K562 (cell line): ENCODE measurements around the gene NIM1K. TPM values are rescaled to one million over a fixed set of nuclear protein-coding genes. Genes with fewer than 3 reads are reported as not detected.

Experiments
- ATAC-seq: fragments of 200-7000 bp; cut with Tn5 transposase; 3 replicates; pipeline ENCODE4 v1.9.1; 2020; ENCODE audit warnings: moderate library complexity
- BruUV-seq: library from RNA; stranded (reverse); fragments of 400-500 nt; replicated peaks from 2 replicates; lab custom pipeline; 2021; lab: Mats Ljungman, UMichigan
- CTCF ChIA-PET: fragments of 300-600 bp; formaldehyde crosslinking; extraction: SDS; loops from one replicate; lab custom pipeline; 2021; ENCODE audit warnings: low intra/inter-chr PET ratio; lab: Yijun Ruan, JAX
- POLR2A ChIA-PET: fragments of 300-600, 350-650 bp; sonication (Branson Sonifier 250); formaldehyde crosslinking; extraction: SDS; loops from one replicate; lab custom pipeline; 2021; ENCODE audit warnings: antibody characterized with exemption, inconsistent platforms; lab: Yijun Ruan, JAX
- DNase-seq, 4 experiments: peaks; one replicate each; pipeline versions ENCODE4 v3.0.0 to v3.0.0-alpha.2; 2011 to 2018; ENCODE audit warnings: low spot score in 3 of 4, mixed read lengths in 3 of 4; ENCODE audit errors: extremely low read depth in 1 of 4
- FAIRE-seq: peaks from 2 replicates; lab custom pipeline; 2011; peaks lifted over from hg19 to GRCh38; lab: Jason Lieb, UNC
- H2AFZ ChIP-seq: 2 replicates; pipeline ENCODE4 v1.6.0; 2011; ENCODE audit warnings: low read depth, low read length, control low read depth, inconsistent platforms
- H3K27ac ChIP-seq: fragments of 200-600 bp; 3 replicates; pipeline ENCODE4 v1.8.0; 2011; ENCODE audit warnings: low read depth, mild to moderate bottlenecking, control low read depth, inconsistent platforms, low read length, moderate library complexity, mixed read lengths; ENCODE audit errors: extremely low read depth
- H3K27me3 ChIP-seq, 2 experiments: fragments of 300-600 bp in 1 of 2; 2 replicates in 1 of 2; 3 replicates in 1 of 2; pipeline versions ENCODE4 v1.6.0 to v1.8.0; 2011; ENCODE audit warnings: inconsistent platforms in 2 of 2, low read length in 2 of 2, mild to moderate bottlenecking in 1 of 2, mixed read lengths in 1 of 2, moderate library complexity in 1 of 2; ENCODE audit not compliant: control insufficient read depth in 2 of 2, insufficient read depth in 2 of 2
- H3K36me3 ChIP-seq: fragments of 300-600 bp; 3 replicates; pipeline ENCODE4 v1.8.0; 2011; ENCODE audit warnings: mild to moderate bottlenecking, low read length, inconsistent platforms; ENCODE audit not compliant: control insufficient read depth, insufficient read depth
- H3K4me1 ChIP-seq, 2 experiments: fragments of 200-600 bp in 1 of 2; replicated peaks in 1 of 2; 2 replicates in 1 of 2; 3 replicates in 1 of 2; pipeline versions ENCODE4 v1.5.1 to v1.8.0; 2011; ENCODE audit warnings: inconsistent platforms in 2 of 2, low read length in 2 of 2, mild to moderate bottlenecking in 1 of 2, mixed read lengths in 1 of 2, moderate library complexity in 1 of 2; ENCODE audit not compliant: control insufficient read depth in 2 of 2, insufficient read depth in 2 of 2
- H3K4me2 ChIP-seq: 2 replicates; pipeline ENCODE4 v1.6.1; 2011; ENCODE audit warnings: low read length, control low read depth, inconsistent platforms, mixed read lengths; ENCODE audit not compliant: insufficient read depth
- H3K4me3 ChIP-seq: fragments of 200-600 bp; sonication (generic), shearing (Covaris generic); 2 replicates; pipeline ENCODE4 v1.5.1; 2016; ENCODE audit warnings: control low read depth, inconsistent platforms
- H3K79me2 ChIP-seq: fragments of 200-600 bp; 3 replicates; pipeline ENCODE4 v1.8.0; 2011; ENCODE audit warnings: low read length, inconsistent platforms; ENCODE audit not compliant: control insufficient read depth, insufficient read depth
- H3K9ac ChIP-seq, 2 experiments: 2 replicates each; pipeline versions ENCODE4 v1.6.0 to v1.6.1; 2011; ENCODE audit warnings: low read depth in 2 of 2, low read length in 2 of 2, control low read depth in 1 of 2, inconsistent platforms in 1 of 2, mild to moderate bottlenecking in 1 of 2, mixed read lengths in 1 of 2; ENCODE audit not compliant: insufficient read depth in 1 of 2
- H3K9me1 ChIP-seq: one replicate; pipeline ENCODE4 v1.6.0; 2011; ENCODE audit warnings: inconsistent platforms, mild to moderate bottlenecking, low read length, moderate library complexity; ENCODE audit not compliant: control insufficient read depth, insufficient read depth
- H3K9me3 ChIP-seq: replicated peaks from 2 replicates; pipeline ENCODE4 v1.5.1; 2011; ENCODE audit warnings: low read depth, low read length, inconsistent platforms; ENCODE audit not compliant: control insufficient read depth, insufficient read depth
- H4K20me1 ChIP-seq: replicated peaks from 2 replicates; pipeline ENCODE4 v1.6.1; 2011; ENCODE audit warnings: low read length, inconsistent platforms, mixed read lengths; ENCODE audit not compliant: control insufficient read depth, insufficient read depth
- GABPA ChIP-seq: fragments of 200-800 bp; sonication (Bioruptor generic); conservative IDR thresholded peaks from 2 replicates; pipeline ENCODE4 v1.6.1; 2016; ENCODE audit warnings: low read depth, missing genetic modification characterization, missing compliant biosample characterization
- PHF21A ChIP-seq: fragments of 450-650 bp; IDR thresholded peaks from 2 replicates; pipeline ENCODE4 v1.6.1; 2017; ENCODE audit warnings: low read depth, borderline replicate concordance
- RFX7 ChIP-seq: fragments of 250-450 bp; sonication (Bioruptor Pico); IDR thresholded peaks from 2 replicates; pipeline ENCODE4 v1.5.1; 2021; ENCODE audit warnings: mild to moderate bottlenecking
- THAP12 ChIP-seq: fragments of 250-450 bp; sonication (Bioruptor Pico); IDR thresholded peaks from 2 replicates; pipeline ENCODE4 v1.9.0; 2021; ENCODE audit warnings: mild to moderate bottlenecking, inconsistent platforms
- ZNF217 ChIP-seq: sonication (generic); formaldehyde crosslinking; IDR thresholded peaks from 2 replicates; pipeline ENCODE4 v1.8.0; 2022; ENCODE audit warnings: mild to moderate bottlenecking, missing genetic modification reagents
- in situ Hi-C: fragments of 300-500 bp; cut with MboI; formaldehyde crosslinking; loops from 4 replicates; pipeline ENCODE4 v1.15.0; 2018; ENCODE audit warnings: inconsistent platforms, mixed read lengths
- intact Hi-C: fragments of 100-400 bp; cut with micrococcal nuclease; formaldehyde crosslinking; loops from 2 replicates; pipeline ENCODE4 v1.14.2; 2022
- polyA plus RNA-seq, 8 experiments: library from polyadenylated mRNA; depleted of rRNA in 4 of 8; stranded (reverse) in 5 of 8; unstranded in 3 of 8; fragments of >200 nt; fragmentation: Nextera tagmentation in 2 of 8; fragmentation: Illumina TruSeq in 1 of 8; extraction: Ambion mirVana in 2 of 8; extraction: Trizol in 1 of 8; gene quantifications; 2 replicates each; pipeline versions ENCODE4 v1.2.1 to v1.2.3, GENCODE V29; 2011 to 2014; ENCODE audit warnings: inconsistent platforms in 1 of 8, missing spikeins in 1 of 8
- total RNA-seq, 7 experiments: library from RNA; depleted of rRNA in 6 of 7; stranded (reverse); fragments of >200 nt in 6 of 7; fragmentation: Illumina TruSeq in 2 of 7; extraction: Trizol in 2 of 7; gene quantifications; 2 replicates each; pipeline versions ENCODE4 v1.2.1 to v1.2.3, GENCODE V29; 2011 to 2021; ENCODE audit warnings: low replicate concordance in 1 of 7
- TF ChIP-seq, protein P1 (sequence below): fragments of 450-650 bp; IDR thresholded peaks from 2 replicates; pipeline ENCODE4 v1.6.1; 2016; ENCODE audit warnings: low read depth

NIM1K gene
- total and polyA plus RNA-seq, 9 of the 15 experiments (the other 6 are each of a cell fraction or from before 2014, with no cell fraction given) = 0.03 to 0.34 (median 0.08) TPM; not detected in 3

DNA sequence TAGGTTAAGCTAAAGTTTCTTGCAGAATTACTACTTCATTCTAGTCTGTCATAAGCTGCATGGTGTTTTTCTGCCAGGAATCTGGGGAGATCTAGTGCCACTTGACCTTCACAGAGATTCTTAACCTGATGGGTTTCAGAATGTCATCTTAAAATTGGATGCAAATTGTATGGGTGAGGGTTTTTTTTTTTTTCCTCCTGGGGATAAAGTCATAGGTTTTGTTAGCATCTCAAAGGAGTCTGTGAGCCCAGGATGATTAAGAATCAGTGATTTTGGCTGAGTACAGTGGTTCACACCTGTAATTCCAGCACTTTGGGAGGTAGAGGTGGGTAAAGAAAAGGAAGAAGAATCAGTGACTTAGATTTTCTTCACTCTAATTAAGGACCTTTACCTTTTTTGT, 51.2 kb downstream of the NIM1K start:
- H3K4me3 ChIP-seq = no peak overlapping the region
- H3K9me1 ChIP-seq = no peaks in the 10 kb centered on the region
- H4K20me1 ChIP-seq = no peaks in the 10 kb centered on the region
- no peak overlapping the region for H3K9ac ChIP-seq
- H3K4me2 ChIP-seq = no peak overlapping the region
- ChIA-PET CTCF (no interaction called here), POLR2A (interaction anchor here (0.9 kb wide), 1 partner anchor 29 kb away, joined by 3 read pairs; no protein-coding TSS in a partner anchor)
- no peak for DNase-seq
- H2AFZ ChIP-seq = no peak overlapping the region
- H3K79me2 ChIP-seq = no peaks in the 10 kb centered on the region
- BruUV-seq = no TSS peak
- H3K27me3 ChIP-seq = peaks cover 8 to 26% of the 10 kb centered on the region in 2 experiments; a peak in 4 of 5 replicates
- no peaks in the 10 kb centered on the region for H3K9me3 ChIP-seq
- in situ Hi-C loops = no loop called here
- no peak for FAIRE-seq
- intact Hi-C loops = no loop called here
- H3K27ac ChIP-seq = no peak overlapping the region
- no peaks in the 10 kb centered on the region; a peak in 2 of 5 replicates for H3K4me1 ChIP-seq
- no peak for ATAC-seq
- H3K36me3 ChIP-seq = no peaks in the 10 kb centered on the region
- TF ChIP-seq GABPA (no peak), PHF21A (no peak), ZNF217 (no peak), THAP12 (CRISPR knock-in tag) (no peak), RFX7 (CRISPR knock-in tag) (no peak)
- TF ChIP-seq, protein P1, sequence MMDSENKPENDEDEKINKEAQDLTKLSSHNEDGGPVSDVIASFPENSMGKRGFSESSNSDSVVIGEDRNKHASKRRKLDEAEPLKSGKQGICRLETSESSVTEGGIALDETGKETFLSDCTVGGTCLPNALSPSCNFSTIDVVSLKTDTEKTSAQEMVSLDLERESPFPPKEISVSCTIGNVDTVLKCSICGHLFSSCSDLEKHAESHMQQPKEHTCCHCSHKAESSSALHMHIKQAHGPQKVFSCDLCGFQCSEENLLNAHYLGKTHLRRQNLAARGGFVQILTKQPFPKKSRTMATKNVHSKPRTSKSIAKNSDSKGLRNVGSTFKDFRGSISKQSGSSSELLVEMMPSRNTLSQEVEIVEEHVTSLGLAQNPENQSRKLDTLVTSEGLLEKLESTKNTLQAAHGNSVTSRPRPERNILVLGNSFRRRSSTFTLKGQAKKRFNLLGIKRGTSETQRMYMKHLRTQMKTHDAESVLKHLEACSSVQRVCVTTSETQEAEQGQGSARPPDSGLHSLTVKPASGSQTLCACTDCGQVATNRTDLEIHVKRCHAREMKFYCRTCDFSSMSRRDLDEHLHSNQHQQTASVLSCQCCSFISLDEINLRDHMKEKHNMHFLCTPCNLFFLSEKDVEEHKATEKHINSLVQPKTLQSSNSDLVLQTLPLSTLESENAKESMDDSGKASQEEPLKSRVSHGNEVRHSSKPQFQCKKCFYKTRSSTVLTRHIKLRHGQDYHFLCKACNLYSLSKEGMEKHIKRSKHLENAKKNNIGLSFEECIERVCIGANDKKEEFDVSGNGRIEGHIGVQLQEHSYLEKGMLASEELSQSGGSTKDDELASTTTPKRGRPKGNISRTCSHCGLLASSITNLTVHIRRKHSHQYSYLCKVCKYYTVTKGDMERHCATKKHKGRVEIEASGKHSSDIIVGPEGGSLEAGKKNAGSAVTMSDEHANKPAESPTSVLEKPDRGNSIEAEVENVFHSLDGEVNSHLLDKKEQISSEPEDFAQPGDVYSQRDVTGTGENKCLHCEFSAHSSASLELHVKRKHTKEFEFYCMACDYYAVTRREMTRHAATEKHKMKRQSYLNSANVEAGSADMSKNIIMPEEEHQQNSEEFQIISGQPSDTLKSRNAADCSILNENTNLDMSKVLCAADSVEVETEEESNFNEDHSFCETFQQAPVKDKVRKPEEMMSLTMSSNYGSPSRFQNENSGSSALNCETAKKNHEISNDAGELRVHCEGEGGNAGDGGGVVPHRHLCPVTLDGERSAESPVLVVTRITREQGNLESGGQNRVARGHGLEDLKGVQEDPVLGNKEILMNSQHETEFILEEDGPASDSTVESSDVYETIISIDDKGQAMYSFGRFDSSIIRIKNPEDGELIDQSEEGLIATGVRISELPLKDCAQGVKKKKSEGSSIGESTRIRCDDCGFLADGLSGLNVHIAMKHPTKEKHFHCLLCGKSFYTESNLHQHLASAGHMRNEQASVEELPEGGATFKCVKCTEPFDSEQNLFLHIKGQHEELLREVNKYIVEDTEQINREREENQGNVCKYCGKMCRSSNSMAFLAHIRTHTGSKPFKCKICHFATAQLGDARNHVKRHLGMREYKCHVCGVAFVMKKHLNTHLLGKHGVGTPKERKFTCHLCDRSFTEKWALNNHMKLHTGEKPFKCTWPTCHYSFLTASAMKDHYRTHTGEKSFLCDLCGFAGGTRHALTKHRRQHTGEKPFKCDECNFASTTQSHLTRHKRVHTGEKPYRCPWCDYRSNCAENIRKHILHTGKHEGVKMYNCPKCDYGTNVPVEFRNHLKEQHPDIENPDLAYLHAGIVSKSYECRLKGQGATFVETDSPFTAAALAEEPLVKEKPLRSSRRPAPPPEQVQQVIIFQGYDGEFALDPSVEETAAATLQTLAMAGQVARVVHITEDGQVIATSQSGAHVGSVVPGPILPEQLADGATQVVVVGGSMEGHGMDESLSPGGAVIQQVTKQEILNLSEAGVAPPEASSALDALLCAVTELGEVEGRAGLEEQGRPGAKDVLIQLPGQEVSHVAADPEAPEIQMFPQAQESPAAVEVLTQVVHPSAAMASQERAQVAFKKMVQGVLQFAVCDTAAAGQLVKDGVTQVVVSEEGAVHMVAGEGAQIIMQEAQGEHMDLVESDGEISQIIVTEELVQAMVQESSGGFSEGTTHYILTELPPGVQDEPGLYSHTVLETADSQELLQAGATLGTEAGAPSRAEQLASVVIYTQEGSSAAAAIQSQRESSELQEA = no peak
